GM12878 (cell line): ENCODE results near the gene SIDT1.

ENCODE experiments used
- JUNB ChIP-seq: IDR thresholded peaks from 2 replicates; pipeline ENCODE4 v1.6.1; 2016; ENCODE audit warnings: antibody characterized with exemption, mild to moderate bottlenecking
- JUND ChIP-seq: IDR thresholded peaks from 2 replicates; pipeline ENCODE4 v1.6.1; 2012; ENCODE audit warnings: low read depth, mild to moderate bottlenecking, low read length, improper control_type of control experiment, moderate library complexity
- NBN ChIP-seq: fragments of 450-650 bp; IDR thresholded peaks from 2 replicates; pipeline ENCODE4 v1.6.1; 2016
- ZBTB40 ChIP-seq: fragments of 450-650 bp; IDR thresholded peaks from 2 replicates; pipeline ENCODE4 v1.6.1; 2016; ENCODE audit warnings: mild to moderate bottlenecking, moderate library complexity, borderline replicate concordance
- ZNF687 ChIP-seq: fragments of 450-650 bp; IDR thresholded peaks from 2 replicates; pipeline ENCODE4 v1.6.1; 2017; ENCODE audit warnings: mild to moderate bottlenecking, moderate library complexity
- TF ChIP-seq, protein P1 (sequence below), 3 experiments: IDR thresholded peaks in 2 of 3; conservative IDR thresholded peaks in 1 of 3; 2 replicates each; pipeline ENCODE4 v1.5.1; 2011; ENCODE audit warnings: low read depth in 3 of 3, low read length in 3 of 3, mild to moderate bottlenecking in 3 of 3, control low read depth in 2 of 3, moderate library complexity in 2 of 3, inconsistent platforms in 1 of 3, mixed read lengths in 1 of 3; ENCODE audit not compliant: control insufficient read depth in 2 of 3, insufficient read depth in 1 of 3; ENCODE audit errors: extremely low read depth in 1 of 3

GRCh38 chr3:113560271-113560670 lies 27.9 kb downstream of the SIDT1 start:
- TF ChIP-seq JUNB (no peak), ZBTB40 (no peak), ZNF687 (no peak), NBN (no peak), JUND (no peak)
- TF ChIP-seq, protein P1, sequence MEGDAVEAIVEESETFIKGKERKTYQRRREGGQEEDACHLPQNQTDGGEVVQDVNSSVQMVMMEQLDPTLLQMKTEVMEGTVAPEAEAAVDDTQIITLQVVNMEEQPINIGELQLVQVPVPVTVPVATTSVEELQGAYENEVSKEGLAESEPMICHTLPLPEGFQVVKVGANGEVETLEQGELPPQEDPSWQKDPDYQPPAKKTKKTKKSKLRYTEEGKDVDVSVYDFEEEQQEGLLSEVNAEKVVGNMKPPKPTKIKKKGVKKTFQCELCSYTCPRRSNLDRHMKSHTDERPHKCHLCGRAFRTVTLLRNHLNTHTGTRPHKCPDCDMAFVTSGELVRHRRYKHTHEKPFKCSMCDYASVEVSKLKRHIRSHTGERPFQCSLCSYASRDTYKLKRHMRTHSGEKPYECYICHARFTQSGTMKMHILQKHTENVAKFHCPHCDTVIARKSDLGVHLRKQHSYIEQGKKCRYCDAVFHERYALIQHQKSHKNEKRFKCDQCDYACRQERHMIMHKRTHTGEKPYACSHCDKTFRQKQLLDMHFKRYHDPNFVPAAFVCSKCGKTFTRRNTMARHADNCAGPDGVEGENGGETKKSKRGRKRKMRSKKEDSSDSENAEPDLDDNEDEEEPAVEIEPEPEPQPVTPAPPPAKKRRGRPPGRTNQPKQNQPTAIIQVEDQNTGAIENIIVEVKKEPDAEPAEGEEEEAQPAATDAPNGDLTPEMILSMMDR (IDR thresholded peaks at IDR 0.05 in 2 of 3, conservative IDR thresholded peaks at IDR 0.05 in 1 of 3; ENCODE audit: control insufficient read depth in 2 of 3, extremely low read depth in 1 of 3, insufficient read depth in 1 of 3, low read depth in 3 of 3, low read length in 3 of 3) = no peak
